ENCODE data around the gene TOM1L1. TPM values are rescaled to one million over a fixed set of nuclear protein-coding genes. Genes with fewer than 3 reads are reported as not detected.

The TOM1L1 gene
- total and polyA plus RNA-seq, 4 donors, result 21.4 to 119 (median 33.9) TPM

DNA sequence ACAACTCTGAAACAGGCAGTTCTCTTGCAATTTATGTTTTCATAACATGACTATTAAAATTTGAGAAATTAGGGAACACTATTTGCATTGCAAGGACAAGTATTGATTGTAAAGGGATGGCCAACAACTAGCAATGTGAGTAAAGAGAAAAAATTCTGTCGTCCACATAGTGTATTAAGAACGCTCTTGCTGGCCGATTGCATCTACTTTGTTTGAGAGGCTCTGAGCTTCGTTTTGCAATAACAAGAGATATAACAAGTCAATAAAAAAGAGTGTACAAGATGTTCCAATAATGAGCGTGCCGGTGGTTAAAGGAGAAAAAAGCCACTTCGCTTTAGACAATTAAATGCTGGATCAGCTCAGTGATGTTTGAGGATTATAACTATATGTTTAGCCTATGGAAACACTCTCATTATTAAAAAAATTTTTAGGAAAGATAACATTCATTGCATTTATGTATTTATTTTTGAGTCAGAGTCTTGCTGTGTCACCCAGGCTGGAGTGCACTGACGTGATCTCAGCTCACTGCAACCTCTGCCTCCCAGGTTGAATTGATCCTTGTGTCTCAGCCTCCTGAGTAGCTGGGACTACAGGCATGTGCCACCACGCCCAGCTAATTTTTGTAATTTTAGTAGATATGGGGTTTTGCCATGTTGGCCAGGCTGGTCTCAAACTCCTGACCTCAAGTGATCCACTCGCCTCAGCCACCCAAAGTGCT lies 19.2 kb upstream of the TOM1L1 start:
- Histone ChIP-seq H3K9ac (ENCODE audit: low read depth in 1 of 2, low read length in 2 of 2) (no peak overlapping the region), H3K36me3 (ENCODE audit: control insufficient read depth in 4 of 4, insufficient read depth in 3 of 4, low read depth in 1 of 4, low read length in 3 of 4) (no peaks in the 10 kb centered on the region), H3K27ac (ENCODE audit: low read depth in 1 of 2, low read length in 2 of 2) (no peak overlapping the region), H3K9me3 (ENCODE audit: control insufficient read depth in 4 of 4, low read length in 3 of 4) (no peaks in the 10 kb centered on the region), H3K4me3 (ENCODE audit: low read depth in 1 of 3, low read length in 3 of 3) (no peak overlapping the region), H3K27me3 (ENCODE audit: control insufficient read depth in 4 of 4, insufficient read depth in 4 of 4, low read length in 3 of 4) (no peaks in the 10 kb centered on the region), H3K4me1 (ENCODE audit: control insufficient read depth in 4 of 4, insufficient read depth in 4 of 4, low read length in 3 of 4) (peaks cover 8 to 20% (median 11%) of the 10 kb centered on the region in 4 donors)
- 35% methylated on average over 10 of the region's 10 CpGs for WGBS
- no peak for DNase-seq (ENCODE audit: low spot score)
- TF ChIP-seq HNF4A (conservative IDR thresholded peaks at IDR 0.05) (peak; percentile 78 to 79), RXRA (IDR thresholded peaks at IDR 0.05) (peak; percentile 77 to 78), HNF4G (IDR thresholded peaks at IDR 0.05) (no peak), FOXA1 (IDR thresholded peaks at IDR 0.05) (peak; percentile 49), SP1 (IDR thresholded peaks at IDR 0.05) (peak; percentile 80), JUND (IDR thresholded peaks at IDR 0.05) (peak; percentile 63 to 75), RAD21 (IDR thresholded peaks at IDR 0.05) (peak; percentile 30 to 70)
- TF ChIP-seq, protein P1, sequence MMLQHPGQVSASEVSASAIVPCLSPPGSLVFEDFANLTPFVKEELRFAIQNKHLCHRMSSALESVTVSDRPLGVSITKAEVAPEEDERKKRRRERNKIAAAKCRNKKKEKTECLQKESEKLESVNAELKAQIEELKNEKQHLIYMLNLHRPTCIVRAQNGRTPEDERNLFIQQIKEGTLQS (IDR thresholded peaks at IDR 0.05), result peak; percentile 36
- TF ChIP-seq, protein P2, sequence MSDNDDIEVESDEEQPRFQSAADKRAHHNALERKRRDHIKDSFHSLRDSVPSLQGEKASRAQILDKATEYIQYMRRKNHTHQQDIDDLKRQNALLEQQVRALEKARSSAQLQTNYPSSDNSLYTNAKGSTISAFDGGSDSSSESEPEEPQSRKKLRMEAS (IDR thresholded peaks at IDR 0.05), result peak; percentile 47
- TF ChIP-seq, protein P3, sequence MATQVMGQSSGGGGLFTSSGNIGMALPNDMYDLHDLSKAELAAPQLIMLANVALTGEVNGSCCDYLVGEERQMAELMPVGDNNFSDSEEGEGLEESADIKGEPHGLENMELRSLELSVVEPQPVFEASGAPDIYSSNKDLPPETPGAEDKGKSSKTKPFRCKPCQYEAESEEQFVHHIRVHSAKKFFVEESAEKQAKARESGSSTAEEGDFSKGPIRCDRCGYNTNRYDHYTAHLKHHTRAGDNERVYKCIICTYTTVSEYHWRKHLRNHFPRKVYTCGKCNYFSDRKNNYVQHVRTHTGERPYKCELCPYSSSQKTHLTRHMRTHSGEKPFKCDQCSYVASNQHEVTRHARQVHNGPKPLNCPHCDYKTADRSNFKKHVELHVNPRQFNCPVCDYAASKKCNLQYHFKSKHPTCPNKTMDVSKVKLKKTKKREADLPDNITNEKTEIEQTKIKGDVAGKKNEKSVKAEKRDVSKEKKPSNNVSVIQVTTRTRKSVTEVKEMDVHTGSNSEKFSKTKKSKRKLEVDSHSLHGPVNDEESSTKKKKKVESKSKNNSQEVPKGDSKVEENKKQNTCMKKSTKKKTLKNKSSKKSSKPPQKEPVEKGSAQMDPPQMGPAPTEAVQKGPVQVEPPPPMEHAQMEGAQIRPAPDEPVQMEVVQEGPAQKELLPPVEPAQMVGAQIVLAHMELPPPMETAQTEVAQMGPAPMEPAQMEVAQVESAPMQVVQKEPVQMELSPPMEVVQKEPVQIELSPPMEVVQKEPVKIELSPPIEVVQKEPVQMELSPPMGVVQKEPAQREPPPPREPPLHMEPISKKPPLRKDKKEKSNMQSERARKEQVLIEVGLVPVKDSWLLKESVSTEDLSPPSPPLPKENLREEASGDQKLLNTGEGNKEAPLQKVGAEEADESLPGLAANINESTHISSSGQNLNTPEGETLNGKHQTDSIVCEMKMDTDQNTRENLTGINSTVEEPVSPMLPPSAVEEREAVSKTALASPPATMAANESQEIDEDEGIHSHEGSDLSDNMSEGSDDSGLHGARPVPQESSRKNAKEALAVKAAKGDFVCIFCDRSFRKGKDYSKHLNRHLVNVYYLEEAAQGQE (IDR thresholded peaks at IDR 0.05), result no peak
- TF ChIP-seq, protein P4, sequence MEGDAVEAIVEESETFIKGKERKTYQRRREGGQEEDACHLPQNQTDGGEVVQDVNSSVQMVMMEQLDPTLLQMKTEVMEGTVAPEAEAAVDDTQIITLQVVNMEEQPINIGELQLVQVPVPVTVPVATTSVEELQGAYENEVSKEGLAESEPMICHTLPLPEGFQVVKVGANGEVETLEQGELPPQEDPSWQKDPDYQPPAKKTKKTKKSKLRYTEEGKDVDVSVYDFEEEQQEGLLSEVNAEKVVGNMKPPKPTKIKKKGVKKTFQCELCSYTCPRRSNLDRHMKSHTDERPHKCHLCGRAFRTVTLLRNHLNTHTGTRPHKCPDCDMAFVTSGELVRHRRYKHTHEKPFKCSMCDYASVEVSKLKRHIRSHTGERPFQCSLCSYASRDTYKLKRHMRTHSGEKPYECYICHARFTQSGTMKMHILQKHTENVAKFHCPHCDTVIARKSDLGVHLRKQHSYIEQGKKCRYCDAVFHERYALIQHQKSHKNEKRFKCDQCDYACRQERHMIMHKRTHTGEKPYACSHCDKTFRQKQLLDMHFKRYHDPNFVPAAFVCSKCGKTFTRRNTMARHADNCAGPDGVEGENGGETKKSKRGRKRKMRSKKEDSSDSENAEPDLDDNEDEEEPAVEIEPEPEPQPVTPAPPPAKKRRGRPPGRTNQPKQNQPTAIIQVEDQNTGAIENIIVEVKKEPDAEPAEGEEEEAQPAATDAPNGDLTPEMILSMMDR (IDR thresholded peaks at IDR 0.05; ENCODE audit: low read depth, low read length, missing input control), result no peak
- TF ChIP-seq, protein P5, sequence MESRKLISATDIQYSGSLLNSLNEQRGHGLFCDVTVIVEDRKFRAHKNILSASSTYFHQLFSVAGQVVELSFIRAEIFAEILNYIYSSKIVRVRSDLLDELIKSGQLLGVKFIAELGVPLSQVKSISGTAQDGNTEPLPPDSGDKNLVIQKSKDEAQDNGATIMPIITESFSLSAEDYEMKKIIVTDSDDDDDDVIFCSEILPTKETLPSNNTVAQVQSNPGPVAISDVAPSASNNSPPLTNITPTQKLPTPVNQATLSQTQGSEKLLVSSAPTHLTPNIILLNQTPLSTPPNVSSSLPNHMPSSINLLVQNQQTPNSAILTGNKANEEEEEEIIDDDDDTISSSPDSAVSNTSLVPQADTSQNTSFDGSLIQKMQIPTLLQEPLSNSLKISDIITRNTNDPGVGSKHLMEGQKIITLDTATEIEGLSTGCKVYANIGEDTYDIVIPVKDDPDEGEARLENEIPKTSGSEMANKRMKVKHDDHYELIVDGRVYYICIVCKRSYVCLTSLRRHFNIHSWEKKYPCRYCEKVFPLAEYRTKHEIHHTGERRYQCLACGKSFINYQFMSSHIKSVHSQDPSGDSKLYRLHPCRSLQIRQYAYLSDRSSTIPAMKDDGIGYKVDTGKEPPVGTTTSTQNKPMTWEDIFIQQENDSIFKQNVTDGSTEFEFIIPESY (IDR thresholded peaks at IDR 0.05), result no peak

DNA sequence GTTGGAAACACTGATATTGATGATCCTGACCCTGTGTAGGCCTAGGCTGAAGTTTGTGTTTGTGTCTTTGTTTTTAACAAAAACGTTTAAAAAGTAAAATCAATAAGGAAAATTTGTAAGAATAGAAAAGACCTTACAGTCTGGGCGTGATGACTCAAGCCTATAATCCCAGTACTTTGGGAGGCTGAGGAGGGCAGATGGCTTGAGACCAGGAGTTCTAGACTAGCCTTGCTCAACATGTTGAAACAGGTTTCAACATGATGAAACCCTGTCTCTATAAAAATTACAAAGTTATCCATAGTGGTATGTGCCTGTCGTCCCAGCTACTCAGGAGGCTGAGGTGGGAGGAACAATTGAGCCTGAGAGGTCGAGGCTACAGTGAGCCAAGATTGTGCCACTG lies 18.3 kb upstream of the TOM1L1 start:
- TF ChIP-seq SP1 (IDR thresholded peaks at IDR 0.05) (peak; percentile 19), FOXA2 (IDR thresholded peaks at IDR 0.05) (peak; percentile 6), HNF4A (conservative IDR thresholded peaks at IDR 0.05) (peak; percentile 53 to 56), JUND (IDR thresholded peaks at IDR 0.05) (peak in 1 of 2 donors; percentile 38), RXRA (IDR thresholded peaks at IDR 0.05) (peak in 1 of 2 donors; percentile 32), RAD21 (IDR thresholded peaks at IDR 0.05) (peak in 1 of 2 donors; percentile 55), YY1 (IDR thresholded peaks at IDR 0.05) (no peak)
- TF ChIP-seq, protein P4 (IDR thresholded peaks at IDR 0.05; ENCODE audit: low read depth, low read length, missing input control), result no peak
- H3K27ac ChIP-seq (ENCODE audit: low read depth in 1 of 2, low read length in 2 of 2), result no peak overlapping the region
- no peaks in the 10 kb centered on the region for H3K9me3 ChIP-seq (ENCODE audit: control insufficient read depth in 4 of 4, low read length in 3 of 4)
- H3K9ac ChIP-seq (ENCODE audit: low read depth in 1 of 2, low read length in 2 of 2), result no peak overlapping the region
- H3K27me3 ChIP-seq (ENCODE audit: control insufficient read depth in 4 of 4, insufficient read depth in 4 of 4, low read length in 3 of 4), result no peaks in the 10 kb centered on the region
- H3K4me3 ChIP-seq (ENCODE audit: low read depth in 1 of 3, low read length in 3 of 3), result no peak overlapping the region
- H3K36me3 ChIP-seq (ENCODE audit: control insufficient read depth in 4 of 4, insufficient read depth in 3 of 4, low read depth in 1 of 4, low read length in 3 of 4), result no peaks in the 10 kb centered on the region
- WGBS, result 26% methylated on average over 4 of the region's 4 CpGs
- no peak for DNase-seq (ENCODE audit: low spot score)
- H3K4me1 ChIP-seq (ENCODE audit: control insufficient read depth in 4 of 4, insufficient read depth in 4 of 4, low read length in 3 of 4), result peaks cover 6 to 20% (median 10%) of the 10 kb centered on the region in 4 donors

Measured in liver (tissue), 9 donors.